ENCODE results near the gene PPP1R12C. TPM values are rescaled to one million over a fixed set of nuclear protein-coding genes. Genes with fewer than 3 reads are reported as not detected.
"Not testable (repeated sequence)": the region's sequence is repeated elsewhere in the genome, so short reads cannot be mapped to it uniquely, and the experiment has no call there.

Gene PPP1R12C
- total and polyA plus RNA-seq, 2 experiments from 2014 or later, result 16.4 to 66.9 TPM

- Histone ChIP-seq H2AFZ (no peak overlapping the region), H3K27me3 (replicated peaks; ENCODE audit: insufficient read depth) (peaks cover 11% of the 10 kb centered on the region), H3K9ac (no peak overlapping the region), H3K4me2 (ENCODE audit: unreplicated experiment) (no peak overlapping the region), H3K9me2 (ENCODE audit: insufficient read depth) (no peaks in the 10 kb centered on the region), H3K79me2 (ENCODE audit: insufficient read depth) (no peaks in the 10 kb centered on the region), H4K20me1 (ENCODE audit: insufficient read depth) (no peaks in the 10 kb centered on the region), H3K4me1 (ENCODE audit: insufficient read depth) (0 out of 2 replicates have a peak, but pooled peaks cover 5% of the 10 kb centered on the region), H3K9me3 (ENCODE audit: low read depth) (no peaks in the 10 kb centered on the region), H3K36me3 (ENCODE audit: low read depth) (no peaks in the 10 kb centered on the region), H3K27ac (no peak overlapping the region), H3K4me3 (no peak overlapping the region), H3F3A (ENCODE audit: insufficient read depth) (no peaks in the 10 kb centered on the region)
- 51 to 52% methylated on average over 3 of the region's 3 CpGs for WGBS, 2 experiments (ENCODE audit: low coverage in 1 of 2, low lambda C conversion rate in 2 of 2, missing lambda C conversion rate in 2 of 2)
- TF ChIP-seq EZH2phosphoT487 (IDR thresholded peaks at IDR 0.05; ENCODE audit: insufficient read depth, low read depth), result no peak
- no peak for DNase-seq
- in situ Hi-C loops (cut with MboI), result no loop called here
Measured at GRCh38 chr19:55067869-55068268, 49.6 kb downstream of the PPP1R12C start.

GRCh38 chr19:55066107-55066709 is 51.2 kb downstream of the PPP1R12C start:
- TF ChIP-seq EZH2 (IDR thresholded peaks at IDR 0.05; ENCODE audit: insufficient read depth, poor library complexity, severe bottlenecking) (no peak), EZH2phosphoT487 (IDR thresholded peaks at IDR 0.05; ENCODE audit: insufficient read depth, low read depth) (no peak)
- H3K4me3 ChIP-seq, result no peak overlapping the region
- no peak overlapping the region for H3K9ac ChIP-seq
- H3K79me2 ChIP-seq (ENCODE audit: insufficient read depth), result peaks cover 6% of the 10 kb centered on the region; the same call in 1 of the 2 replicates
- in situ Hi-C loops (cut with MboI), result no loop called here
- H3K9me2 ChIP-seq (ENCODE audit: insufficient read depth), result no peaks in the 10 kb centered on the region
- no peaks in the 10 kb centered on the region for H3K36me3 ChIP-seq (ENCODE audit: low read depth)
- no peak overlapping the region for H2AFZ ChIP-seq
- DNase-seq, result peak; percentile 23
- H3K27ac ChIP-seq, result no peak overlapping the region
- H3K4me1 ChIP-seq (ENCODE audit: insufficient read depth), result peaks cover 5% of the 10 kb centered on the region; the same call in 1 of the 2 replicates
- H3K27me3 ChIP-seq (replicated peaks; ENCODE audit: insufficient read depth), result peaks cover 11% of the 10 kb centered on the region
- H3F3A ChIP-seq (ENCODE audit: insufficient read depth), result no peaks in the 10 kb centered on the region
- H3K9me3 ChIP-seq (ENCODE audit: low read depth), result no peaks in the 10 kb centered on the region
- H3K4me2 ChIP-seq (ENCODE audit: unreplicated experiment), result no peak overlapping the region
- WGBS, 2 experiments (ENCODE audit: low coverage in 1 of 2, low lambda C conversion rate in 2 of 2, missing lambda C conversion rate in 2 of 2), result 4 to 7% methylated on average over 2 of the region's 2 CpGs
- no peaks in the 10 kb centered on the region for H4K20me1 ChIP-seq (ENCODE audit: insufficient read depth)

GRCh38 chr19:55065516-55065915 is 51.9 kb downstream of the PPP1R12C start:
- H3K79me2 ChIP-seq (ENCODE audit: insufficient read depth); H3K9me3 ChIP-seq (ENCODE audit: low read depth); H3K9ac ChIP-seq; H3K4me3 ChIP-seq; H3K36me3 ChIP-seq (ENCODE audit: low read depth); H3K4me1 ChIP-seq (ENCODE audit: insufficient read depth); H3K4me2 ChIP-seq (ENCODE audit: unreplicated experiment); H4K20me1 ChIP-seq (ENCODE audit: insufficient read depth); H3K27ac ChIP-seq; H2AFZ ChIP-seq; in situ Hi-C loops (cut with MboI); DNase-seq; H3F3A ChIP-seq (ENCODE audit: insufficient read depth); H3K9me2 ChIP-seq (ENCODE audit: insufficient read depth): not testable (repeated sequence)
- WGBS, 2 experiments (ENCODE audit: low coverage in 1 of 2, low lambda C conversion rate in 2 of 2, missing lambda C conversion rate in 2 of 2), result 63 to 68% methylated on average over 9 of the region's 9 CpGs
- peaks cover 11% of the 10 kb centered on the region for H3K27me3 ChIP-seq (replicated peaks; ENCODE audit: insufficient read depth)

GRCh38 chr19:55063492-55063843 is 54.0 kb downstream of the PPP1R12C start:
- peak overlapping the region; percentile 75; the same call in 1 of the 2 replicates for H3K4me3 ChIP-seq

More at GRCh38 chr19:55063492-55063843, 54.0 kb downstream of the PPP1R12C start:
- no peak overlapping the region for H3K27ac ChIP-seq
- no peaks in the 10 kb centered on the region for H3K36me3 ChIP-seq (ENCODE audit: low read depth)
- TF ChIP-seq EZH2 (IDR thresholded peaks at IDR 0.05; ENCODE audit: insufficient read depth, poor library complexity, severe bottlenecking) (no peak), EZH2phosphoT487 (IDR thresholded peaks at IDR 0.05; ENCODE audit: insufficient read depth, low read depth) (no peak)
- no peaks in the 10 kb centered on the region for H3K9me3 ChIP-seq (ENCODE audit: low read depth)
- no peak for DNase-seq
- no peaks in the 10 kb centered on the region for H4K20me1 ChIP-seq (ENCODE audit: insufficient read depth)
- WGBS, 2 experiments (ENCODE audit: low coverage in 1 of 2, low lambda C conversion rate in 2 of 2, missing lambda C conversion rate in 2 of 2), result 63 to 76% methylated on average over 3 of the region's 3 CpGs
- no peaks in the 10 kb centered on the region for H3F3A ChIP-seq (ENCODE audit: insufficient read depth)
- no peaks in the 10 kb centered on the region for H3K9me2 ChIP-seq (ENCODE audit: insufficient read depth)
- peaks cover 6% of the 10 kb centered on the region; the same call in 1 of the 2 replicates for H3K79me2 ChIP-seq (ENCODE audit: insufficient read depth)
- H3K4me2 ChIP-seq (ENCODE audit: unreplicated experiment), result peak overlapping the region; percentile 50
- in situ Hi-C loops (cut with MboI), result no loop called here
- H3K27me3 ChIP-seq (replicated peaks; ENCODE audit: insufficient read depth), result no peaks in the 10 kb centered on the region; the same call in 1 of the 2 replicates
- H3K4me1 ChIP-seq (ENCODE audit: insufficient read depth), result no peaks in the 10 kb centered on the region; the same call in 1 of the 2 replicates
- H2AFZ ChIP-seq, result 0 out of 2 replicates have a peak overlapping the region, but pooled peaks have one; percentile 1
- H3K9ac ChIP-seq, result no peak overlapping the region

Data from GM23248 (cell line).